Stomach (tissue), 4 donors: ENCODE measurements around the gene SORCS2.

Source experiments
- EP300 ChIP-seq: sonication (generic); formaldehyde crosslinking; IDR thresholded peaks from one replicate; pipeline ENCODE4 v1.6.1; 2017; ENCODE audit warnings: antibody characterized with exemption
- POLR2A ChIP-seq, 4 donors: fragments of 450-650 bp; IDR thresholded peaks; one replicate each; pipeline ENCODE4 v1.6.1; 2016; ENCODE audit warnings: antibody characterized with exemption in 4 of 4, control low read depth in 2 of 4, mild to moderate bottlenecking in 1 of 4, moderate library complexity in 1 of 4
- POLR2AphosphoS5 ChIP-seq, 3 donors: sonication (generic); formaldehyde crosslinking; IDR thresholded peaks; one replicate each; pipeline ENCODE4 v1.6.1; 2016; ENCODE audit warnings: antibody characterized with exemption in 3 of 3
- TF ChIP-seq, protein P1 (sequence below), 7 experiments: fragments of 450-650 bp in 4 of 7; fragments of 200-600 bp in 3 of 7; sonication (generic) in 3 of 7; IDR thresholded peaks; one replicate each; pipeline ENCODE4 v1.5.1; 2016 to 2019; ENCODE audit warnings: antibody characterized with exemption in 7 of 7, control low read depth in 2 of 7, mild to moderate bottlenecking in 1 of 7

DNA sequence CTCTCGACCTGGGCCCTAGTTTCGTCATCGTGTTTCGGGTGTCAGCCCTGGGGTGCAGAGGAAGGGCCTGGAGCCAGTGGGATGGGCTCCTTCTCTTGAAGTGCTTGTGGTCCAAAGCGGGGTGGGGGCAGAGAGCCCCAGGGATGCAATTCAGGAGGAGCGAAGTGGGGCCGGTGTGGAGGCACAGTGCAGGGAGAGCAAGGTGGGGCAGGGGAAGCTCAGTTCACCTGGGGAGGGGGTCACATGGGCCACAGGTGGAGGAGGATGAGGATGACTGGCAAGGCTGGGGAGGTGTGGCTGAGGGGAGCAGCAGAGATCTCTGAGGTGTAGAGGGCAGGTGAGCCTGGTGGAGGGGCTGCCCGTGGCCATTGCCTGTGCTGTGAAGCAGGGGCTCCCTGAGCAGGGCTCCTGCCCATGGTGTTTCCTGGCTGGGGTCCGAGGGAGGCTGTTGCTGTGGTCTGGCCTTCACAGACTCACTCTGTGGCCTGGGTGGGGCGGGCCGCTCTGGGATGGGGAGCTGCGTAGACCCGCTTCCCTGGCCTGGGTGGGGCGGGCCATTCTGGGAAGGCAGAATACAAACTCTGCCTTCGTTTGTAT, 6.9 kb downstream of the SORCS2 start:
- no peak for TF ChIP-seq POLR2A (IDR thresholded peaks at IDR 0.05)
- TF ChIP-seq, protein P1, sequence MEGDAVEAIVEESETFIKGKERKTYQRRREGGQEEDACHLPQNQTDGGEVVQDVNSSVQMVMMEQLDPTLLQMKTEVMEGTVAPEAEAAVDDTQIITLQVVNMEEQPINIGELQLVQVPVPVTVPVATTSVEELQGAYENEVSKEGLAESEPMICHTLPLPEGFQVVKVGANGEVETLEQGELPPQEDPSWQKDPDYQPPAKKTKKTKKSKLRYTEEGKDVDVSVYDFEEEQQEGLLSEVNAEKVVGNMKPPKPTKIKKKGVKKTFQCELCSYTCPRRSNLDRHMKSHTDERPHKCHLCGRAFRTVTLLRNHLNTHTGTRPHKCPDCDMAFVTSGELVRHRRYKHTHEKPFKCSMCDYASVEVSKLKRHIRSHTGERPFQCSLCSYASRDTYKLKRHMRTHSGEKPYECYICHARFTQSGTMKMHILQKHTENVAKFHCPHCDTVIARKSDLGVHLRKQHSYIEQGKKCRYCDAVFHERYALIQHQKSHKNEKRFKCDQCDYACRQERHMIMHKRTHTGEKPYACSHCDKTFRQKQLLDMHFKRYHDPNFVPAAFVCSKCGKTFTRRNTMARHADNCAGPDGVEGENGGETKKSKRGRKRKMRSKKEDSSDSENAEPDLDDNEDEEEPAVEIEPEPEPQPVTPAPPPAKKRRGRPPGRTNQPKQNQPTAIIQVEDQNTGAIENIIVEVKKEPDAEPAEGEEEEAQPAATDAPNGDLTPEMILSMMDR (IDR thresholded peaks at IDR 0.05): no peak
- TF ChIP-seq POLR2AphosphoS5 (IDR thresholded peaks at IDR 0.05): no peak
- no peak for TF ChIP-seq EP300
